Endothelial cell (in vitro differentiated cells): ENCODE measurements around the gene FAM83C. TPM values are rescaled to one million over a fixed set of nuclear protein-coding genes. Genes with fewer than 3 reads are reported as not detected.

Experiments
- DNase-seq: peaks from one replicate; pipeline ENCODE4 v3.0.0; 2021; ENCODE audit warnings: low spot score
- H3K27ac Mint-ChIP-seq: one replicate; pipeline ENCODE4 v1.8.0; 2021; ENCODE audit warnings: mixed read lengths, inconsistent platforms; ENCODE audit not compliant: unreplicated experiment
- H3K27me3 Mint-ChIP-seq: one replicate; pipeline ENCODE4 v1.8.0; 2021; ENCODE audit warnings: mild to moderate bottlenecking, moderate library complexity, mixed read lengths, inconsistent platforms; ENCODE audit not compliant: unreplicated experiment
- H3K36me3 Mint-ChIP-seq: one replicate; pipeline ENCODE4 v1.8.0; 2021; ENCODE audit warnings: mild to moderate bottlenecking, low read depth, mixed read lengths, inconsistent platforms; ENCODE audit not compliant: unreplicated experiment
- H3K4me1 Mint-ChIP-seq: one replicate; pipeline ENCODE4 v1.8.0; 2021; ENCODE audit warnings: mild to moderate bottlenecking, mixed read lengths, inconsistent platforms; ENCODE audit not compliant: unreplicated experiment
- H3K4me3 Mint-ChIP-seq: one replicate; pipeline ENCODE4 v1.8.0; 2021; ENCODE audit warnings: mild to moderate bottlenecking, mixed read lengths, inconsistent platforms; ENCODE audit not compliant: unreplicated experiment
- H3K9me3 Mint-ChIP-seq: one replicate; pipeline ENCODE4 v1.8.0; 2021; ENCODE audit warnings: mixed read lengths, inconsistent platforms; ENCODE audit not compliant: unreplicated experiment
- CTCF ChIP-seq: fragments of 200-600 bp; sonication (generic); IDR thresholded peaks from one replicate; pipeline ENCODE4 v1.5.0; 2021; ENCODE audit warnings: antibody characterized with exemption; ENCODE audit not compliant: unreplicated experiment
- total RNA-seq: library from RNA; stranded (reverse); fragmentation: NEBNext Ultra II Directional; extraction: Animal tissue kit (Norgen Biotek cat#: 25700); gene quantifications from one replicate; pipeline ENCODE4 v1.2.1, GENCODE V29; 2021; ENCODE audit not compliant: unreplicated experiment

The FAM83C gene
- total RNA-seq, 1 donor from 2014 or later: not detected

- peaks cover 6% of the 10 kb centered on the region for H3K36me3 Mint-ChIP-seq
- TF ChIP-seq CTCF: no peak
- no peak overlapping the region for H3K27ac Mint-ChIP-seq
- H3K9me3 Mint-ChIP-seq: no peaks in the 10 kb centered on the region
- peaks cover 6% of the 10 kb centered on the region for H3K27me3 Mint-ChIP-seq
- no peak overlapping the region for H3K4me3 Mint-ChIP-seq
- H3K4me1 Mint-ChIP-seq: peaks cover 20% of the 10 kb centered on the region
- no peak for DNase-seq
Measured at GRCh38 chr20:35240811-35241293, 51.4 kb downstream of the FAM83C start.

- TF ChIP-seq CTCF: no peak
- H3K4me3 Mint-ChIP-seq: no peak overlapping the region
- H3K27ac Mint-ChIP-seq: no peak overlapping the region
- H3K9me3 Mint-ChIP-seq: no peaks in the 10 kb centered on the region
- H3K36me3 Mint-ChIP-seq: peaks cover 6% of the 10 kb centered on the region
- peaks cover 20% of the 10 kb centered on the region for H3K4me1 Mint-ChIP-seq
- DNase-seq: no peak
- peaks cover 6% of the 10 kb centered on the region for H3K27me3 Mint-ChIP-seq
Measured at GRCh38 chr20:35240083-35240810, 52.0 kb downstream of the FAM83C start.

GRCh38 chr20:35238735-35239134 is 53.5 kb downstream of the FAM83C start:
- H3K27ac Mint-ChIP-seq: no peak overlapping the region
- H3K4me3 Mint-ChIP-seq: no peak overlapping the region
- peaks cover 6% of the 10 kb centered on the region for H3K27me3 Mint-ChIP-seq
- no peak for TF ChIP-seq CTCF
- H3K36me3 Mint-ChIP-seq: peaks cover 6% of the 10 kb centered on the region
- peaks cover 20% of the 10 kb centered on the region for H3K4me1 Mint-ChIP-seq
- no peak for DNase-seq
- H3K9me3 Mint-ChIP-seq: no peaks in the 10 kb centered on the region

- H3K4me1 Mint-ChIP-seq: peaks cover 20% of the 10 kb centered on the region
- no peaks in the 10 kb centered on the region for H3K9me3 Mint-ChIP-seq
- H3K36me3 Mint-ChIP-seq: peaks cover 6% of the 10 kb centered on the region
- H3K4me3 Mint-ChIP-seq: no peak overlapping the region
- no peak for DNase-seq
- H3K27ac Mint-ChIP-seq: no peak overlapping the region
- H3K27me3 Mint-ChIP-seq: peaks cover 8% of the 10 kb centered on the region
- no peak for TF ChIP-seq CTCF
Measured at GRCh38 chr20:35238170-35238569, 54.1 kb downstream of the FAM83C start.

- peaks cover 6% of the 10 kb centered on the region for H3K36me3 Mint-ChIP-seq
- no peak for DNase-seq
- H3K27ac Mint-ChIP-seq: no peak overlapping the region
- H3K4me3 Mint-ChIP-seq: no peak overlapping the region
- peaks cover 8% of the 10 kb centered on the region for H3K27me3 Mint-ChIP-seq
- no peak for TF ChIP-seq CTCF
- peaks cover 22% of the 10 kb centered on the region for H3K4me1 Mint-ChIP-seq
- H3K9me3 Mint-ChIP-seq: no peaks in the 10 kb centered on the region
Measured at GRCh38 chr20:35237486-35237885, 54.7 kb downstream of the FAM83C start.
